GM19025 (cell line): Measurements from ENCODE around the gene CDH2.

Source experiments
- ATAC-seq: cut with Tn5 transposase; IDR thresholded peaks from one replicate; pipeline ENCODE4 v1.9.1; 2021; ENCODE audit warnings: mild to moderate bottlenecking, low read depth, moderate library complexity; ENCODE audit not compliant: unreplicated experiment

Gene CDH2

DNA sequence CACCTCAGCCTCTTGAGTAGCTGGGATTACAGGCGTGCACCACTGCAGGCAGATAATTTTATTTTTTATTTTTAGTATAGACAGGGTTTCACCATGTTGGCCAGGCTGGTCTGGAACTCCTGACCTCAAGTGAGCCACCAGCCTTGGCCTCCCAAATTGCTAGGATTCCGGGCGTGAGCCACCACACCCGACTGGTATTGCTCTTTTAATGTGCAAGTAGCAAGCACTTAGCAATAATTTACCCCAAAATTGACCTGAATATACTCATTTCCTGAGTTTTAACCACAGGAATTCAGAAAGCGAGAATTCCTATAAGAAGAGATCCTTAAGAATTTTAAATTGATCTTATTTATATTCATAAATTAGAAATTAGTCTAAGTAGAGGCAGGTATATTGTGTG is 169.1 kb downstream of the CDH2 start:
- ATAC-seq, result no peak

DNA sequence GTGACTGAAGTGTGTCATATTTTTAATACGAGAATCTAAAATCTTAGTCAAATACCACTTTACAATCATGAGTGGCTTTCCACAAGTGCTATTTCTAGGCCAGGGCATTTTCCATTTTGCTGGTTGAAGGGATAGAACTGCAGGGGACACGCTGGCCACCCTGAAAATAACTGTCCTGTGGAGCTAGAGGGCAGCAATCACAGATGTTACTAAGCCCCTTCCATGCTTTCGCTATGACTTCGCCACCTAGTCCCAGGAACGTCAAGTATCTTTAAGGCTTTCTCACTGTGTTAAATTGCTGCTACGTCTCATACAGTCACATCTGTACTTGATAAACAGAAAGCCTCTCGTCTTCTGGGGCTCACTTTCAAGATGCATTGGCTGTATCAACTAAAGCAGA is 171.8 kb downstream of the CDH2 start:
- no peak for ATAC-seq

DNA sequence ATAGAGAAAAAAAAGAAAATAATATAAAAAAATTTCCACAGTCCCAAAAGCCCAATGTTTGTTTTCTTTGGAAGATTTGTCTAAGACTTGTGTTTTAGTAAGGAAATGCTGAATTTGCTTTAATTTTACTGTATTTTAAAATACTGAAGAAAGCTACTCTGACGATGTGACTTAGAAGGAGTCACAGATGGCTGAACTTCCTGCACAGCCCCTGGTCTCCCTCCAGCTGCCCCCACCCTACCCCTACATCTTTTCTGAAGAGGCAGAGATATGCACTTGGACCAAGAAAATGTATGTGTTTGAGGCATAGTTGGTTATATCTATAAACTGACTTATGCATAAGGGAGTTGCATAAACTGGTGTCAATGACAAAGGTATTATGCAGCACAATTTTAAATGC is 172.3 kb downstream of the CDH2 start:
- no peak for ATAC-seq

GRCh38 chr18:28003451-28003850 is 173.5 kb downstream of the CDH2 start:
- ATAC-seq, result no peak

DNA sequence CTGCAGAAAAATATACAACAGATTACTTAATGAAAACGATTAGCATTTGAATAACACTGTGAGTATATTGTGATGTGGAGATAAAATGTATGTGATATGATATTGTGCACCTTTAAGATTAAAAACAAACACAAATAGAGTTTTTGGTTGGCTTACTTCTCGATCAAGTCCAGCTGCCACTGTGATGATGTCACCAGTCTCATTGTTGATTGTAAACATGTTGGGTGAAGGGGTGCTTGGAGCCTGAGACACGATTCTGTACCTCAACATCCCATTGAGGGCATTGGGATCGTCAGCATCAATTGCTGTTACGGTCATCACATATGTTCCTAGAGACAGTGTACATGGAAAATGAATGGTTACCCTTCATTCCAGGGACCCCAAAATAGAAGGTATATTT is 174.1 kb downstream of the CDH2 start:
- ATAC-seq, result no peak

- no peak for ATAC-seq
Measured at GRCh38 chr18:27996801-27997272, 180.1 kb downstream of the CDH2 start.

- no peak for ATAC-seq
Measured at GRCh38 chr18:27995770-27996502, 181.0 kb downstream of the CDH2 start.

GRCh38 chr18:27994571-27994970 is 182.4 kb downstream of the CDH2 start:
- ATAC-seq, result no peak

- ATAC-seq, result no peak
Measured at GRCh38 chr18:27991391-27991790, 185.5 kb downstream of the CDH2 start.

DNA sequence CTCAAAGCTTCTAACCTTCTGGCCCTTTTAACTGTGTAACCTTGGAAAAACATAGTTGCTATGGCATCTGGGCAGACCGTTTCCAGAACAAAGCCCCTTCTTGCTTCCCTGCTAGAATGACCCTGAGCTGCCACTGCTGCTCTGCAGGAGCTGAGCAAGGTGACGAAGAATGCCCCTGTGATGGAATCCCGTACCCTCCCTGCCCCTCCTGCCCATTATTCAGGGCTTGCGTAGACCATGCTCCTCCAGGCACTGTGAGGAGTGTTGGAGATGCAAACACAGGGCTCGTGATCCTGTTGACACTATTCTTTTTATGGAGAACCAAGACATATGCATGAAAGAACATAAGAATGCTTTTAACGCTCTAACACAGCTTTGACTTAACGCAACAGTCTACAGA is 191.1 kb downstream of the CDH2 start:
- ATAC-seq, result no peak

GRCh38 chr18:27983780-27984179 is 193.2 kb downstream of the CDH2 start:
- no peak for ATAC-seq

DNA sequence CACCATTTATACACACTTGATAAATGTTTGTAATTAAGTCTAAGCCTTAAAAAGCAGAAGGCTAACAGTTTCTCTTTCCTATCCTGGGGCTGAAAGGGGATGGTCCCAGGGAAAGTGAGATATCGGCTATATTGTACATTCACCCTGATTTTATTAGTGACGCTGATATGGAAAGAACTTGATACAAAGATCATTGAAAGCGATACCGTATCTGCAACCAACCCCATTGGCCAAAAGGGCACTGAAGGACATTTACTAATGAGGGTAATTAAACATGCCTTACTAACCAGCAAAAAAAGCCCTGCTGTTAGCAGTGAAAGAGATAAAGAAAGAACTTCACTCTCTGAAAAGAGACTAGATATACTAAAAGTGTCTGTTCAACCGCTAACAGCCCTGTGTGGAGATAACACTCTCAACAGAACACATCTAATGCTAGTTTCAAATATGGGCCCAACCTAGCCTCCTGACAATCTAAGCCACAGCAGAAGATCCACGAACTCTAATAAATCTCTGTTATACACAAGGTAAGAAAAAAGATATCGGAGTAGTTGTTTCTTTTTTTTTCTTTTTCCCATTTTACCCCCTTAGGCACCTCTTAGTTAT is 200.0 kb downstream of the CDH2 start:
- ATAC-seq, result no peak

- no peak for ATAC-seq
Measured at GRCh38 chr18:27970321-27970720, 206.6 kb downstream of the CDH2 start.

DNA sequence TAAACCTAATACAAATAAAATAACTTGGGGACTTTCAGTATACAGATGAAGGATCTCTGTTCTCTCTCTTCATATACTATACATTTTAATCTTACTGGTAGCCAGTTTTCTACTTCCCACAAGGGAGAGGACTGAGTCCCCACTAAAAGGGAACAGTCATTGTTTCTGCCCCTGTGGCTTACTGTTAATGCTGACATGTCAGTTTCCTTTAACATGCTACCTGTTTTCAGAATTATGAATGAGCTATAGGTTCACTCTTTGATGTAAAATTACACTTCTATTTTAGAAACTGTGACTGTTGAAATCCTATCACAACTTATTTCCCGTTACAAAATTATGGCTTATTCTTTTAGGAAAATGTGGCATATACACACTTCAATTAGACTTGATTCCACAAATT is 207.7 kb downstream of the CDH2 start:
- ATAC-seq, result no peak

DNA sequence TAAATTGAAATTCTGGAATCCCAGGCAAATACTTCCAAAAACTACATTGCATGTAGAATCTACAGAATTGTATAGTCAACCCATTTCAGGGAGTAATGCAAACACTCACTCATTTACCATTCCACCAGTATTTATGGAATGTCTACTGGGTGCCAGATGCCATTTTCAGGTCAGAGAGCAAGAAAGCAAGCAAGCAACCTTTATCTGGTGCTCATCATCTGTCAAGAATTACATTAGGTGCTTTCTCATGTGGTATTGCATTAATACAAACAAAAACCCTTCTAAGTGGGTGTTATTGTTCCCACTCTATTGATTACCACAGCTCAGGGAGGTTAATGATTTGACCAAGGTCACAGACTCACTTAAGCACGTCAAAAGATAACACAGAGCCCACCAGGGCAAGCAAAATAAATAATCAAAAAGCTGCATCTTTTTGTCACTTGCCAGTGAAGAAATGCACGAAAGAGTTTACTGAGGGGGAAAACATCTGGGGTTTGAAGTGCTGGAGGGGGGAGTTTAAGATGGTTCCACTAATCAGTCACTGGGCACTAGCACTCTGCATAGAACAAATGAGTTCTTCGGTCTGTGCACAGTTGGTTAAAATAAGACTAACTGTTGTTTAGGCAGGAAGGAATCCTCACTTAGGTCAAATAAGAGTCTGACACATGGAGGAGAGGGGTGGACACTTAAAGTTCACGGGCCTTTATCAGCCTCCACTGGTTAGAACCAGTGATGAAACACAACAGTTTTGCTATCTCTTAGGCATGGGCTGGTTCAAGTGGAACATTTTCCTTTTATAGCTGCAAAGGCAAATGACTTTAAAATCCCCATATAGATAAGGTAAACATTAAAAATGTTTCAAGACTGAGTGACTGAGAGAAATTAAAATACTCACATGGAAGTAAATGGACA is 208.8 kb downstream of the CDH2 start:
- no peak for ATAC-seq

- no peak for ATAC-seq
Measured at GRCh38 chr18:27966881-27967280, 210.0 kb downstream of the CDH2 start.

DNA sequence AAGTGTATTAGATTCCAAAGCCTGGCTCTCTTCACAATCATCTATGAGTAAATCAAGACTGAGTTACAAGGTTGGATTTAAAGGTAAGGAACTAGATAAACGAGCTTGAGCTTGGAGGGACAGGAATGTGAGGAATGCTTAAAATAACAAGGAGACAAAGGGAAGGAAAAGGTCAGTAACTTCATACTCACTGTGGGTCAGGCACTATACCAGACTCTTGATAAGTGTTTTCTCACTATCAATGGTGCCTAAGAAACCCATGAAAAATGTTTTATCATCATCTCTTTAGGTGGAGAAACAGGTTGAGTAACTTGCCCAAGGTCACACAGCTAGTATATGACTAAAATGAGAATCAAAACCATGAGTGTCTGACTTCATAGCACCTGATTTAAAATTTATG is 212.1 kb downstream of the CDH2 start:
- no peak for ATAC-seq

DNA sequence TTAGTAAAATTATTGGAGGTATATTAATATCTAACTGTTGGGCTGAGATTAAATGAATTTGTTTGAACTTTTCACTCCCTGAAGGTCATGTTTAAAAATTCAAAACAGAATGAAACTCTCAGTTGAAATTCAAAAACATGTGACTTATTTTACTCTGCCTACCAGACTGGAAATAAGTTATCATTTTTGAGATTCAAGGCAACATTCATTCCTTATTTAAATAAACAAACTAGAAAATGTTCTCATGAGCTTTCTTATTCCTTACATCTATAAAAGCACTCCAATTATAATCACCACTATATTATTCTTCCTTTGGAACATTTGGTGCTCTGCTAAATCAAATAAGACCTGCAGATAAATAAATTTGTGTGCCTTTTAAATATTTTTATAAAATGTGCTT is 217.8 kb downstream of the CDH2 start:
- ATAC-seq, result no peak

GRCh38 chr18:27956001-27956640 is 220.8 kb downstream of the CDH2 start:
- no peak for ATAC-seq

- ATAC-seq, result no peak
Measured at GRCh38 chr18:27954226-27954625, 222.7 kb downstream of the CDH2 start.

- ATAC-seq, result no peak
Measured at GRCh38 chr18:27952741-27953140, 224.2 kb downstream of the CDH2 start.
